ENCODE results near the gene LMBRD1. TPM values are rescaled to one million over a fixed set of nuclear protein-coding genes. Genes with fewer than 3 reads are reported as not detected.

The LMBRD1 gene
- polyA plus RNA-seq, 1 of the 3 experiments (the other 2 are of a cell fraction) = 6.5 TPM

DNA sequence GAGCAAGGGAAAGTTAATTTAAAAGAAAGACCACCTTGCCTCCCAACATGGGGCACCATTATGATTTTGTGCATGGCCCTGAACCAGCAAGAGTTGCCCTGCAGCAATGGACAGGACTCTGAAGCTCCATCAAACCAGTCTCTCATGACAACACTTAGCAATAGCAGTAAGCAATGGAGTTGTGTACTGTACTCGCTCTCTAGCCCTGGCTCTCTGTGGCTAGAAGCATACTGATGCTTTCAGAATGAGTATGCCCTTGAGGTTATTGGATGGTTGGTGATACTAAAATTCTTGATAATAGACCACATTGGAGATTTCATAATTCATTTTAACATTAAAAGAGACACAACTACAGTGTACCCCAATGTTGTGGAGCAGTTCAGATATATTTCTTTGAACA, 23.2 kb upstream of the LMBRD1 start:
- H3K4me1 ChIP-seq (ENCODE audit: control insufficient read depth in 1 of 2, insufficient read depth in 2 of 2, low read depth in 1 of 2, low read length in 1 of 2) = no peaks in the 10 kb centered on the region; a peak in 1 of 4 replicates
- no peak overlapping the region for H3K4me3 ChIP-seq (ENCODE audit: low read depth in 2 of 2, low read length in 1 of 2)
- no peaks in the 10 kb centered on the region for H3K9me3 ChIP-seq
- no peak overlapping the region for H3K9ac ChIP-seq
- no peak for DNase-seq
- H3K4me2 ChIP-seq = no peak overlapping the region
- H2AFZ ChIP-seq (ENCODE audit: low read depth) = no peak overlapping the region
- TF ChIP-seq MXI1 (IDR thresholded peaks at IDR 0.05; ENCODE audit: low read depth, low read length) = no peak
- TF ChIP-seq SIN3A (IDR thresholded peaks at IDR 0.05; ENCODE audit: borderline replicate concordance, low read depth, low read length) = no peak
- no peak for TF ChIP-seq ELF1 (IDR thresholded peaks at IDR 0.05)
- TF ChIP-seq, protein P1, sequence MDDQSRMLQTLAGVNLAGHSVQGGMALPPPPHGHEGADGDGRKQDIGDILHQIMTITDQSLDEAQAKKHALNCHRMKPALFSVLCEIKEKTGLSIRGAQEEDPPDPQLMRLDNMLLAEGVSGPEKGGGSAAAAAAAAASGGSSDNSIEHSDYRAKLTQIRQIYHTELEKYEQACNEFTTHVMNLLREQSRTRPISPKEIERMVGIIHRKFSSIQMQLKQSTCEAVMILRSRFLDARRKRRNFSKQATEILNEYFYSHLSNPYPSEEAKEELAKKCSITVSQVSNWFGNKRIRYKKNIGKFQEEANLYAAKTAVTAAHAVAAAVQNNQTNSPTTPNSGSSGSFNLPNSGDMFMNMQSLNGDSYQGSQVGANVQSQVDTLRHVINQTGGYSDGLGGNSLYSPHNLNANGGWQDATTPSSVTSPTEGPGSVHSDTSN (IDR thresholded peaks at IDR 0.05) = no peak
- no peak for TF ChIP-seq TAF1 (IDR thresholded peaks at IDR 0.05; ENCODE audit: borderline replicate concordance, low read depth, low read length)
- no peak for TF ChIP-seq TCF12 (IDR thresholded peaks at IDR 0.05)
- no peak for TF ChIP-seq GABPA (IDR thresholded peaks at IDR 0.05; ENCODE audit: low read depth)
- no peak for TF ChIP-seq JUND (IDR thresholded peaks at IDR 0.05)
- TF ChIP-seq SMC3 (IDR thresholded peaks at IDR 0.05; ENCODE audit: low read depth, low read length) = no peak
- TF ChIP-seq, protein P2, sequence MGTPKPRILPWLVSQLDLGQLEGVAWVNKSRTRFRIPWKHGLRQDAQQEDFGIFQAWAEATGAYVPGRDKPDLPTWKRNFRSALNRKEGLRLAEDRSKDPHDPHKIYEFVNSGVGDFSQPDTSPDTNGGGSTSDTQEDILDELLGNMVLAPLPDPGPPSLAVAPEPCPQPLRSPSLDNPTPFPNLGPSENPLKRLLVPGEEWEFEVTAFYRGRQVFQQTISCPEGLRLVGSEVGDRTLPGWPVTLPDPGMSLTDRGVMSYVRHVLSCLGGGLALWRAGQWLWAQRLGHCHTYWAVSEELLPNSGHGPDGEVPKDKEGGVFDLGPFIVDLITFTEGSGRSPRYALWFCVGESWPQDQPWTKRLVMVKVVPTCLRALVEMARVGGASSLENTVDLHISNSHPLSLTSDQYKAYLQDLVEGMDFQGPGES (IDR thresholded peaks at IDR 0.05; ENCODE audit: low read depth, low read length) = no peak
- no peak for TF ChIP-seq TEAD4 (IDR thresholded peaks at IDR 0.05; ENCODE audit: borderline replicate concordance, insufficient read depth)
- TF ChIP-seq YY1 (IDR thresholded peaks at IDR 0.05; ENCODE audit: low read depth) = no peak
- TF ChIP-seq RFX5 (IDR thresholded peaks at IDR 0.05; ENCODE audit: low read length) = no peak
- no peak for TF ChIP-seq EZH2phosphoT487 (IDR thresholded peaks at IDR 0.05; ENCODE audit: borderline replicate concordance, low read depth)
- TF ChIP-seq POLR2AphosphoS5 (IDR thresholded peaks at IDR 0.05; ENCODE audit: low read depth, low read length) = no peak
- TF ChIP-seq RAD21 (IDR thresholded peaks at IDR 0.05; ENCODE audit: low read length) = no peak
- TF ChIP-seq, protein P3, sequence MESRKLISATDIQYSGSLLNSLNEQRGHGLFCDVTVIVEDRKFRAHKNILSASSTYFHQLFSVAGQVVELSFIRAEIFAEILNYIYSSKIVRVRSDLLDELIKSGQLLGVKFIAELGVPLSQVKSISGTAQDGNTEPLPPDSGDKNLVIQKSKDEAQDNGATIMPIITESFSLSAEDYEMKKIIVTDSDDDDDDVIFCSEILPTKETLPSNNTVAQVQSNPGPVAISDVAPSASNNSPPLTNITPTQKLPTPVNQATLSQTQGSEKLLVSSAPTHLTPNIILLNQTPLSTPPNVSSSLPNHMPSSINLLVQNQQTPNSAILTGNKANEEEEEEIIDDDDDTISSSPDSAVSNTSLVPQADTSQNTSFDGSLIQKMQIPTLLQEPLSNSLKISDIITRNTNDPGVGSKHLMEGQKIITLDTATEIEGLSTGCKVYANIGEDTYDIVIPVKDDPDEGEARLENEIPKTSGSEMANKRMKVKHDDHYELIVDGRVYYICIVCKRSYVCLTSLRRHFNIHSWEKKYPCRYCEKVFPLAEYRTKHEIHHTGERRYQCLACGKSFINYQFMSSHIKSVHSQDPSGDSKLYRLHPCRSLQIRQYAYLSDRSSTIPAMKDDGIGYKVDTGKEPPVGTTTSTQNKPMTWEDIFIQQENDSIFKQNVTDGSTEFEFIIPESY (IDR thresholded peaks at IDR 0.05; ENCODE audit: borderline replicate concordance, low read depth) = no peak
- TF ChIP-seq, protein P4, sequence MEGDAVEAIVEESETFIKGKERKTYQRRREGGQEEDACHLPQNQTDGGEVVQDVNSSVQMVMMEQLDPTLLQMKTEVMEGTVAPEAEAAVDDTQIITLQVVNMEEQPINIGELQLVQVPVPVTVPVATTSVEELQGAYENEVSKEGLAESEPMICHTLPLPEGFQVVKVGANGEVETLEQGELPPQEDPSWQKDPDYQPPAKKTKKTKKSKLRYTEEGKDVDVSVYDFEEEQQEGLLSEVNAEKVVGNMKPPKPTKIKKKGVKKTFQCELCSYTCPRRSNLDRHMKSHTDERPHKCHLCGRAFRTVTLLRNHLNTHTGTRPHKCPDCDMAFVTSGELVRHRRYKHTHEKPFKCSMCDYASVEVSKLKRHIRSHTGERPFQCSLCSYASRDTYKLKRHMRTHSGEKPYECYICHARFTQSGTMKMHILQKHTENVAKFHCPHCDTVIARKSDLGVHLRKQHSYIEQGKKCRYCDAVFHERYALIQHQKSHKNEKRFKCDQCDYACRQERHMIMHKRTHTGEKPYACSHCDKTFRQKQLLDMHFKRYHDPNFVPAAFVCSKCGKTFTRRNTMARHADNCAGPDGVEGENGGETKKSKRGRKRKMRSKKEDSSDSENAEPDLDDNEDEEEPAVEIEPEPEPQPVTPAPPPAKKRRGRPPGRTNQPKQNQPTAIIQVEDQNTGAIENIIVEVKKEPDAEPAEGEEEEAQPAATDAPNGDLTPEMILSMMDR (IDR thresholded peaks at IDR 0.05) = no peak
- CTCF ChIA-PET = interaction anchor here (1.1 to 1.3 kb wide), 2 partner anchors 15 to 24 kb away, joined by 3 to 4 read pairs; no protein-coding TSS in a partner anchor
- H3K27me3 ChIP-seq (ENCODE audit: insufficient read depth) = no peaks in the 10 kb centered on the region
- no peaks in the 10 kb centered on the region for H4K20me1 ChIP-seq (ENCODE audit: insufficient read depth)
- H3F3A ChIP-seq (replicated peaks; ENCODE audit: insufficient read depth) = no peaks in the 10 kb centered on the region
- no peak overlapping the region for H3K27ac ChIP-seq (ENCODE audit: low read depth in 2 of 2, low read length in 1 of 2)
- POLR2A ChIA-PET = no interaction called here
- no peaks in the 10 kb centered on the region for H3K36me3 ChIP-seq (replicated peaks in 1 of 2; ENCODE audit: control insufficient read depth in 1 of 2, insufficient read depth in 2 of 2, low read length in 1 of 2)
- 100% methylated on average over 1 of the region's 1 CpG for WGBS (ENCODE audit: low lambda C conversion rate)
- no peaks in the 10 kb centered on the region for H3K9me2 ChIP-seq
- no peaks in the 10 kb centered on the region for H3K79me2 ChIP-seq (ENCODE audit: insufficient read depth)
